Measurements from ENCODE around the gene MFSD1.

MFSD1 gene

DNA sequence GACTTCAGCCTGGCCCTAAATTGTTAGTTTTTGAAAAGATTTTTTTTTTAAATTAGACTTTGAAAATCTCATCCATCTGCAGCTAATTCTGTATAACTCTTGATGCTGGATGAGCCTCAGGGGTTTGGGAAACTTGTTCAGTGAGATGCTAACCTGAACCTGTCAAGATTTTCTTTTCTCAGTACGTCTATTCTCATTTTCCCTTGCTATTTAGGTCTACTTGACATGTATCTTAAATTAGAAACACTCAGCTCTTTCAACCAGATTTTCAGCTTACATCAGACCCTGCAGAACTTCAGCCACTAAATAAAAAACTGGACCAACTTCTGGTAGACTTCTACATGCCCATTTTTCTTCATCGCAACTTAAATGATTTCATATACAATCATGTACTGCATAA, 61.4 kb downstream of the MFSD1 start:
- TF ChIP-seq EZH2phosphoT487 (IDR thresholded peaks at IDR 0.05; ENCODE audit: borderline replicate concordance): no peak
- TF ChIP-seq, protein P1, sequence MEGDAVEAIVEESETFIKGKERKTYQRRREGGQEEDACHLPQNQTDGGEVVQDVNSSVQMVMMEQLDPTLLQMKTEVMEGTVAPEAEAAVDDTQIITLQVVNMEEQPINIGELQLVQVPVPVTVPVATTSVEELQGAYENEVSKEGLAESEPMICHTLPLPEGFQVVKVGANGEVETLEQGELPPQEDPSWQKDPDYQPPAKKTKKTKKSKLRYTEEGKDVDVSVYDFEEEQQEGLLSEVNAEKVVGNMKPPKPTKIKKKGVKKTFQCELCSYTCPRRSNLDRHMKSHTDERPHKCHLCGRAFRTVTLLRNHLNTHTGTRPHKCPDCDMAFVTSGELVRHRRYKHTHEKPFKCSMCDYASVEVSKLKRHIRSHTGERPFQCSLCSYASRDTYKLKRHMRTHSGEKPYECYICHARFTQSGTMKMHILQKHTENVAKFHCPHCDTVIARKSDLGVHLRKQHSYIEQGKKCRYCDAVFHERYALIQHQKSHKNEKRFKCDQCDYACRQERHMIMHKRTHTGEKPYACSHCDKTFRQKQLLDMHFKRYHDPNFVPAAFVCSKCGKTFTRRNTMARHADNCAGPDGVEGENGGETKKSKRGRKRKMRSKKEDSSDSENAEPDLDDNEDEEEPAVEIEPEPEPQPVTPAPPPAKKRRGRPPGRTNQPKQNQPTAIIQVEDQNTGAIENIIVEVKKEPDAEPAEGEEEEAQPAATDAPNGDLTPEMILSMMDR (conservative IDR thresholded peaks at IDR 0.05; ENCODE audit: low read length): no peak
- Histone ChIP-seq H3K4me2 (ENCODE audit: low read depth, low read length, poor library complexity, severe bottlenecking) (no peak overlapping the region), H3K4me3 (ENCODE audit: low read length, poor library complexity, severe bottlenecking) (no peak overlapping the region), H3K9ac (ENCODE audit: low read depth, low read length, poor library complexity, severe bottlenecking) (no peak overlapping the region), H3K79me2 (ENCODE audit: insufficient read depth, low read length) (no peaks in the 10 kb centered on the region), H3K36me3 (ENCODE audit: insufficient read depth, low read length) (no peaks in the 10 kb centered on the region), H3F3A (ENCODE audit: low read depth) (no peaks in the 10 kb centered on the region), H4K20me1 (ENCODE audit: insufficient read depth, low read length, poor library complexity, severe bottlenecking) (no peaks in the 10 kb centered on the region), H2AFZ (ENCODE audit: low read length) (no peak overlapping the region), H3K27me3 (ENCODE audit: insufficient read depth, low read length, poor library complexity, severe bottlenecking) (no peaks in the 10 kb centered on the region), H3K4me1 (ENCODE audit: insufficient read depth, low read length, poor library complexity, severe bottlenecking) (no peaks in the 10 kb centered on the region), H3K9me2 (replicated peaks; ENCODE audit: low read depth, low read length) (no peaks in the 10 kb centered on the region), H3K9me3 (ENCODE audit: insufficient read depth, low read depth, low read length) (no peaks in the 10 kb centered on the region)

- H3K4me3 ChIP-seq (ENCODE audit: low read length, poor library complexity, severe bottlenecking): no peak overlapping the region
- TF ChIP-seq, protein P1 (conservative IDR thresholded peaks at IDR 0.05; ENCODE audit: low read length): no peak
- TF ChIP-seq EZH2phosphoT487 (IDR thresholded peaks at IDR 0.05; ENCODE audit: borderline replicate concordance): no peak
- no peaks in the 10 kb centered on the region for H3K9me3 ChIP-seq (ENCODE audit: insufficient read depth, low read depth, low read length)
- no peaks in the 10 kb centered on the region for H4K20me1 ChIP-seq (ENCODE audit: insufficient read depth, low read length, poor library complexity, severe bottlenecking)
- no peaks in the 10 kb centered on the region for H3K79me2 ChIP-seq (ENCODE audit: insufficient read depth, low read length)
- no peaks in the 10 kb centered on the region for H3F3A ChIP-seq (ENCODE audit: low read depth)
- no peak overlapping the region for H3K4me2 ChIP-seq (ENCODE audit: low read depth, low read length, poor library complexity, severe bottlenecking)
- H3K4me1 ChIP-seq (ENCODE audit: insufficient read depth, low read length, poor library complexity, severe bottlenecking): no peaks in the 10 kb centered on the region
- no peaks in the 10 kb centered on the region for H3K27me3 ChIP-seq (ENCODE audit: insufficient read depth, low read length, poor library complexity, severe bottlenecking)
- no peaks in the 10 kb centered on the region for H3K9me2 ChIP-seq (replicated peaks; ENCODE audit: low read depth, low read length)
- H3K9ac ChIP-seq (ENCODE audit: low read depth, low read length, poor library complexity, severe bottlenecking): no peak overlapping the region
- no peaks in the 10 kb centered on the region for H3K36me3 ChIP-seq (ENCODE audit: insufficient read depth, low read length)
- no peak overlapping the region for H2AFZ ChIP-seq (ENCODE audit: low read length)
Observed at GRCh38 chr3:158864492-158864891, 62.6 kb downstream of the MFSD1 start.

DNA sequence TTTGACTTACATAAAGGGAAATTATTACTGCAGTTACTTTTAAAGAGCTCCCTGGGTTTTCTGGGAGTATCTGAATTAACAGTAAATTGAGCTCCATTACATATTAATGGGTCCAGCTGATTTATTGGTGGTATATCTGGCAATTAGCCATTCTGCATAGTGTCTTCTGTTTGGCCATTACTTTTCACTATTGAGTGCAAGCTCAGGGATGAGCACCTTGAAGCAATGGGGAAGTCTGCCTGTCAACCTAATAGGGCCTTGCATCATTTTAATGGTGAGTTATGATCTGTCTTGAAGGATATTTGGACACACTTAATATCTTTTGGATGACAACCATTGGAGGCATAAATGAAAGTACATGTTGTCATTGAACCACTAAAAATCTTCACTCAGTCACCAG, 73.8 kb downstream of the MFSD1 start:
- TF ChIP-seq, protein P1 (conservative IDR thresholded peaks at IDR 0.05; ENCODE audit: low read length): no peak
- no peak for TF ChIP-seq EZH2phosphoT487 (IDR thresholded peaks at IDR 0.05; ENCODE audit: borderline replicate concordance)
- Histone ChIP-seq H3K9me3 (ENCODE audit: insufficient read depth, low read depth, low read length) (no peaks in the 10 kb centered on the region), H3K4me1 (ENCODE audit: insufficient read depth, low read length, poor library complexity, severe bottlenecking) (no peaks in the 10 kb centered on the region), H3K36me3 (ENCODE audit: insufficient read depth, low read length) (no peaks in the 10 kb centered on the region), H3F3A (ENCODE audit: low read depth) (no peaks in the 10 kb centered on the region), H3K9me2 (replicated peaks; ENCODE audit: low read depth, low read length) (no peaks in the 10 kb centered on the region), H3K9ac (ENCODE audit: low read depth, low read length, poor library complexity, severe bottlenecking) (no peak overlapping the region), H3K27me3 (ENCODE audit: insufficient read depth, low read length, poor library complexity, severe bottlenecking) (no peaks in the 10 kb centered on the region), H4K20me1 (ENCODE audit: insufficient read depth, low read length, poor library complexity, severe bottlenecking) (no peaks in the 10 kb centered on the region), H3K4me3 (ENCODE audit: low read length, poor library complexity, severe bottlenecking) (no peak overlapping the region), H2AFZ (ENCODE audit: low read length) (no peak overlapping the region), H3K4me2 (ENCODE audit: low read depth, low read length, poor library complexity, severe bottlenecking) (no peak overlapping the region), H3K79me2 (ENCODE audit: insufficient read depth, low read length) (no peaks in the 10 kb centered on the region)

All from Loucy (cell line).